Spleen (tissue), 7 donors: ENCODE data around the gene AK9.

Experiments used
- POLR2A ChIP-seq, 3 donors: fragments of 450-650 bp; IDR thresholded peaks; one replicate each; pipeline ENCODE4 v1.5.1; 2017; ENCODE audit warnings: antibody characterized with exemption in 3 of 3, mild to moderate bottlenecking in 1 of 3
- POLR2AphosphoS5 ChIP-seq, 3 donors: sonication (generic); formaldehyde crosslinking; IDR thresholded peaks; one replicate each; pipeline ENCODE4 v1.5.1; 2017; ENCODE audit warnings: antibody characterized with exemption in 3 of 3
- TF ChIP-seq, protein P1 (sequence below), 11 experiments: fragments of 200-600 bp in 7 of 11; fragments of 450-650 bp in 4 of 11; sonication (generic) in 4 of 11; IDR thresholded peaks in 8 of 11; conservative IDR thresholded peaks in 3 of 11; 1 replicate in 7 of 11; 2 replicates in 4 of 11; pipeline versions ENCODE4 v1.4.0 to v1.8.0; 2016 to 2021; ENCODE audit warnings: antibody characterized with exemption in 11 of 11, inconsistent platforms in 4 of 11, mild to moderate bottlenecking in 1 of 11
- donor health status: DM: no; HTN: no; CAD: no; lungs with moderate emphysema.
- donor health status: DM: no; HTN: no; CAD: no.
- donor health status: DM: no; HTN: no; CAD: no.

DNA sequence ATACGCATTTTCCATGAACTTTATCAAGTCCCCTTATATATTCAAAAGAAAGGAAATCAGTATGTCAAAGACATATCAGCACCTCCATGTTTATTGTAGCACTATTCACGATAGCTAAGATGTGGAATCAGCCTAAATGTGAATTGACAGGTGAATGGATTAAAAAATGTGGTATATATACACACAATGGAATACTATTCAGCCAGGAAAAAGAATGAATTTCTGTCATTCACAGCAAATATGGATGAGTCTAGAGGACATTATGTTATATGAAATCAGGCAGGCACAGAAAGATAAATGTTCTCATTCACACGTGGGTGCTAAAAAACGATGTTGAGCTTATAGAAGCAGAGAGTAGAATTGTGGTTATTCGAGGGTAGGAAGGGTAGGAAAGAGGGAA lies 5.4 kb upstream of the AK9 start:
- no peak for TF ChIP-seq POLR2A (IDR thresholded peaks at IDR 0.05)
- TF ChIP-seq, protein P1, sequence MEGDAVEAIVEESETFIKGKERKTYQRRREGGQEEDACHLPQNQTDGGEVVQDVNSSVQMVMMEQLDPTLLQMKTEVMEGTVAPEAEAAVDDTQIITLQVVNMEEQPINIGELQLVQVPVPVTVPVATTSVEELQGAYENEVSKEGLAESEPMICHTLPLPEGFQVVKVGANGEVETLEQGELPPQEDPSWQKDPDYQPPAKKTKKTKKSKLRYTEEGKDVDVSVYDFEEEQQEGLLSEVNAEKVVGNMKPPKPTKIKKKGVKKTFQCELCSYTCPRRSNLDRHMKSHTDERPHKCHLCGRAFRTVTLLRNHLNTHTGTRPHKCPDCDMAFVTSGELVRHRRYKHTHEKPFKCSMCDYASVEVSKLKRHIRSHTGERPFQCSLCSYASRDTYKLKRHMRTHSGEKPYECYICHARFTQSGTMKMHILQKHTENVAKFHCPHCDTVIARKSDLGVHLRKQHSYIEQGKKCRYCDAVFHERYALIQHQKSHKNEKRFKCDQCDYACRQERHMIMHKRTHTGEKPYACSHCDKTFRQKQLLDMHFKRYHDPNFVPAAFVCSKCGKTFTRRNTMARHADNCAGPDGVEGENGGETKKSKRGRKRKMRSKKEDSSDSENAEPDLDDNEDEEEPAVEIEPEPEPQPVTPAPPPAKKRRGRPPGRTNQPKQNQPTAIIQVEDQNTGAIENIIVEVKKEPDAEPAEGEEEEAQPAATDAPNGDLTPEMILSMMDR (IDR thresholded peaks at IDR 0.05 in 8 of 11, conservative IDR thresholded peaks at IDR 0.05 in 3 of 11) = no peak
- no peak for TF ChIP-seq POLR2AphosphoS5 (IDR thresholded peaks at IDR 0.05)
